SKM-1 (cell line): ENCODE measurements around the gene MUC5B.

Experiments used
- DNase-seq: peaks from one replicate; lab custom pipeline; 2025; ENCODE audit not compliant: unreplicated experiment; lab: John Stamatoyannopoulos, UW

The MUC5B gene

GRCh38 chr11:1230456-1231395 is 7.9 kb downstream of the MUC5B start:
- no peak for DNase-seq

GRCh38 chr11:1231396-1232020 is 8.6 kb downstream of the MUC5B start:
- no peak for DNase-seq

DNA sequence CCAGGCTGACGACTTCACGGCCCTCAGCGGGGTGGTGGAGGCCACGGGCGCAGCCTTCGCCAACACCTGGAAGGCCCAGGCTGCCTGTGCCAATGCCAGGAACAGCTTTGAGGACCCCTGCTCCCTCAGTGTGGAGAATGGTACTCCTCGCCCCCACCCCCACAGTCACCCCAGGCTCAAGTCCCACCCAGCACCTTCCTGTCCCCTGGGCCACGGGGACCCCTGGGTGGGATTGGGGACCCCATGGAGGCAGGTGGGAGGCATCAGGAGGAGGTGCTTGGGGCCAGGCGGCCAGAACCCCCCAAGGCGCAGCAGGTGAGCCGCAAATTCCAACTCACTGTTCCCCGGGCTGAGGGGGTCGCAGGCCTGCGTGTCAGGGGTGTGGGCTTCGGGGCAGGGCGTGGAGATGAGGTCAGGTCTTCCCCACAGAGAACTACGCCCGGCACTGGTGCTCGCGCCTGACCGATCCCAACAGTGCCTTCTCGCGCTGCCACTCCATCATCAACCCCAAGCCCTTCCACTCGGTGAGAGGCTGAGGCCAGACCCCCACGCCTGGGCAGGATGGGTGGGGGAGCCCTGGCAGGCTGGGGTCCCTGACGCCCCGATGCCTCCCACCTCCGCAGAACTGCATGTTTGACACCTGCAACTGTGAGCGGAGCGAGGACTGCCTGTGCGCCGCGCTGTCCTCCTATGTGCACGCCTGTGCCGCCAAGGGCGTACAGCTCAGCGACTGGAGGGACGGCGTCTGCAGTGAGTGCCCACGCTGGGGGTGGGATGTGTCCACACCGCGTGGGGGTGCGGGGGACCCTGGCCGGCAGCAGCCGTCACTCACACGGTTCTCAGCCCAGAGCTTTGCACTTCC is 9.4 kb downstream of the MUC5B start:
- no peak for DNase-seq

DNA sequence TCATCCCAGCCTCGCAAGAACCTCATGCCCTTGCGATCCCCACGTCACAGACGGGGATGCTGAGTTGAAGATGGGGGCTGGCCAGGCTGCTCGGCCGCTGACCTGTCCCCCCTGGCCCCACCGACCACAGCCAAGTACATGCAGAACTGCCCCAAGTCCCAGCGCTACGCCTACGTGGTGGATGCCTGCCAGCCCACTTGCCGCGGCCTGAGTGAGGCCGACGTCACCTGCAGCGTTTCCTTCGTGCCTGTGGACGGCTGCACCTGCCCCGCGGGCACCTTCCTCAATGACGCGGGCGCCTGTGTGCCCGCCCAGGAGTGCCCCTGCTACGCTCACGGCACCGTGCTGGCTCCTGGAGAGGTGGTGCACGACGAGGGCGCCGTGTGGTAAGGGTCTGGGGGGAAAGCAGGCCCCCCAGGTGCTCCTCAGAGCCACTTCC is 10.0 kb downstream of the MUC5B start:
- DNase-seq, result no peak

DNA sequence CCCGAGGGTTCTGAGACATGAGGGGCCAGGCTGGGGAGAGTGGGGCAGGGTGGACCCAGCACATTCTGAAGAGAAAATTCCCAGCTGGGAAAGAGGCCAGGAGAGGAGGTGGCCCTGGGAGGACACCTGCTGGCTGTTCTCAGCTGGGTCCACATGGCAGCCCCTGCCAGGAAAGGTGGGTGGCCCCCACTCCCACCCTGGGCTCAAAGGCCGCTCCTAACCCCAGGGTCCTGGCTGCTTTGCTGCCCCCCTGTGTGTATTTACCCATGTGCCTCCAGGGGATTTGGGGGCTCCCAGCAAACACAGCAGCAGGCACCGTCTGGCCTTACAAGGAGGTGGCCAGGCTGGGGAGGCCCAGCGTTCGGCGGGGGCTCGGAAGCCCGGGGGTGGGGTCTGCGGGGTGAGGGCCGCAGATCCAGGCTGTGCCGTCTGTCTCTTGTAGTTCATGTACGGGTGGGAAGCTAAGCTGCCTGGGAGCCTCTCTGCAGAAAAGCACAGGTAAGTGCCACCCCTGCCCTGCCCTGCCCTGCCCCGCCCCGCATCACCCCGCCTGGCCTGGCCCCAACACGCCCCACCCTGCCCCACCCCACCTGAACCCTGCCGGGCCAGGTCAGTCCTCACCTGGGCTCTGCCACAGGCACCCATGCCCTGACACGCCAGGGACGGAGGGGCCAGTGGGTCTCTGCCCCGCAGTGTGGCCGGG is 10.6 kb downstream of the MUC5B start:
- no peak for DNase-seq

DNA sequence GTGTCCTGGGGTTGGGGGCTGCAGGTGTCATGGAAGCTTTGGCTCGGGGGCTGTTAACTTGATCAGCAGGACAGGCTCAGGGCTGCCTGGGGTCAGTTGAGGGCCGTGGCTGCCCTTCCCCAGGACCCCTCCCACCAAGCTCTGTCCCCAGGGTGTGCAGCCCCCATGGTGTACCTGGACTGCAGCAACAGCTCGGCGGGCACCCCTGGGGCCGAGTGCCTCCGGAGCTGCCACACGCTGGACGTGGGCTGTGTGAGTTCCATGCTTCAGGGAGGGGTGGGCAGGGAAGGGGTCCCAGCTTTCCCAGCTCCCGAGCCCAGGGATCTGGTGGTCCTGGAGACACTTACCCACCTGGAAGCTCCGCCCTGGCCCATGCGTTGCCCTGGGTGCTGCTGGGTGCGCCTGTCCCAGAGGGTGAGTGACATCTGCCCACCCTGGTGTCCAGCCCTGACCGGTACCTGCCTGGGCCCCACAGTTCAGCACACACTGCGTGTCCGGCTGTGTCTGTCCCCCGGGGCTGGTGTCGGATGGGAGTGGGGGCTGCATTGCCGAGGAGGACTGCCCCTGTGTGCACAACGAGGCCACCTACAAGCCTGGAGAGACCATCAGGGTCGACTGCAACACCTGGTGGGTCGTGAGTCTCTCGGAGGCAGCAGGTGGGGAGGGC is 11.3 kb downstream of the MUC5B start:
- no peak for DNase-seq

DNA sequence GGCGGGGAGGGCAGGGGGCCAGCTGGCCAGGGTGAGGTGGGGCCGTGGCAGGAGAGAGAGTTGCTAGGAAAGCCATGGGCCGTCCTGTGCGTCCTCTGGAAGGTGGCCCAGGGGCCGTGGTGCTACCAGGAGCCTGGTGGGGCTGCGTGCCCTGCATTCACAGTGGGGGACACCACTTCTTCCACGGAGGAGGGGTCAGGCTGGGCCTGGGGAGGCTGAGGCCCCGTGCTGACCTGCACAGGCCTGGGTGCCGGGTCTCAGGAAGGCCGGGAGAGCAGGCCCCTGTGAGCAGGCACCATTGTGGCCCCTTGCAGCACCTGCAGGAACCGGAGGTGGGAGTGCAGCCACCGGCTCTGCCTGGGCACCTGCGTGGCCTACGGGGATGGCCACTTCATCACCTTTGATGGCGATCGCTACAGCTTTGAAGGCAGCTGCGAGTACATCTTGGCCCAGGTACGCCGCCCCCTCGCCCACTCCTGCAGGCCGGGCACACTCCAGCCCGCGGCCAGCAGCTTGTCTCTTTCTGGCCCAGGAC is 12.0 kb downstream of the MUC5B start:
- DNase-seq, result no peak

DNA sequence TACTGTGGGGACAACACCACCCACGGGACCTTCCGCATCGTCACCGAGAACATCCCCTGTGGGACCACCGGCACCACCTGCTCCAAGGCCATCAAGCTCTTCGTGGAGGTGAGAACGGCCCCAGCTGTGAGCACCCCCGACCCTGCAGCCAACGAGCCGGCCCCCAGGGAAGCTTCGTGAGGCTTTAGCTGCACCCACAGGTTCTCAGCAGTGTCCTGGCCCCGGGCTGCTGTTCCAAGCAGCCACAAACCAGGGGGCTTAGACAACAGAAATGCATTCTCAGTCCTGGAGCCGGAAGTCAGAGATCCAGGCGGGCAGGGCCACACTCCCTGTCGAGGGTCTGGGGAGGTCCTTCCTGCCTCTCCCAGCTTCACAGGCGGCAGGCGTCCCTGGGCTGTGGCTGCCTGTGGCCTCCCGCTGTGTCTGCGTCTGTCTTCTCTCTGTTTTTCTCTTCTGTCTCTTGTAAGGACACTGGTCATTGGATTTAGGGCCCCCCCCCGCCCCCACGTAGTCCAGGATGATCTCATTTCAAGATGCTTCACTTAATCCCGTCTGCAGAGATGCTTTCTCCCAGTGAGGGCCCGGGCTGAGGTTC is 12.5 kb downstream of the MUC5B start:
- no peak for DNase-seq

DNA sequence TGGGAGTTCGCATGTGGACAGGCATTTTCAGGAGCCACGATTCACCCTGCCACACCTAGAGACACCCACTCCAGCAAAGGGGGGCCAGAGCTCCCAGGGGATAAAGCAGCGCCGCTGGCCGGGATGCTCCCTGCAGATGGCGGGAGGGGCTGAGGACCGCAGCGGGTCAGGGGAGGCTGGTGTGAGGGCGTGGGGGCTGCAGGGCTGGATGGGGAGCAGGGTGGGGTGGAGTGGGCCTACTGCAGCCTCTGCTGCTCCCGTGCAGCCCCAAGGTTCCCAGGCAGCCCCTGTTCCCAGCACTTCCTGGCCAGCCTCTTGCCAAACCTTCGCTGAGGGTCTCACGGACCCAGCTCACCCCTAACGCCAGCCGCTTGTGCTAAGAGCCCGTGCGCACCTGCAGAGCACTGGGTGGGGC is 13.0 kb downstream of the MUC5B start:
- no peak for DNase-seq

- DNase-seq, result no peak
These were observed 13.7 kb downstream of the MUC5B start for GRCh38 chr11:1236316-1237127.

DNA sequence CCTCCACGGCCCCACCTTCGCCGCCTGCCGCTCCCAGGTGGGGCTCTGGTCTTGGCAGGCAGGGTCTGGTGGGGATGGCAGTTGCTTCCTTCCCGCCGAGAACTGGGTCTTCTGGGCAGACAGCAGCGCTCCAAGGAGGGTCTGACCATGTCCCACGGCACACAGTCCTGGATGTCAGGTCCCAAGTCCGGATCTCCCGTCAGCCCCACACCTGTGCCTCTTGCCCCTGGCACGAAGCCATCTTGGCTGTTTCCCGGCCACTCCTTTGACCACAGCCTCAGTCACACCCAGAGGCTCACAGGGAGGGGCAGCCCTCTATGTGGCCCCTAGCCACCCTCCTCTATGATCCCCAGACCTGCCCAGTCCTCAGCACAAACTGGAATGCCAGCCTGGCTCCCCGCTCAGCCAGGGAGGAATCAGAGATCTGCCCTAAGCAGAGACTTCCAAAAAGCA is 14.3 kb downstream of the MUC5B start:
- DNase-seq, result no peak

GRCh38 chr11:1237851-1238250 is 15.0 kb downstream of the MUC5B start:
- DNase-seq, result no peak

GRCh38 chr11:1238767-1239595 is 16.1 kb downstream of the MUC5B start:
- DNase-seq, result no peak

- no peak for DNase-seq
These were observed 16.8 kb downstream of the MUC5B start for GRCh38 chr11:1239596-1240205.

DNA sequence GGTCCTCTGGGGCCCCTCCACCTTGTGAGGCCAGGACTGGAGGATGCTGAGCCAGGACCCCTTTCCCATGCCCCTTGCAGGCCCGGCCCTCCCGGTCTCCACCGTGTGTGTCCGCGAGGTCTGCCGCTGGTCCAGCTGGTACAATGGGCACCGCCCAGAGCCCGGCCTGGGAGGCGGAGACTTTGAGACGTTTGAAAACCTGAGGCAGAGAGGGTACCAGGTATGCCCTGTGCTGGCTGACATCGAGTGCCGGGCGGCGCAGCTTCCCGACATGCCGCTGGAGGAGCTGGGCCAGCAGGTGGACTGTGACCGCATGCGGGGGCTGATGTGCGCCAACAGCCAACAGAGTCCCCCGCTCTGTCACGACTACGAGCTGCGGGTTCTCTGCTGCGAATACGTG is 17.9 kb downstream of the MUC5B start:
- DNase-seq, result no peak

DNA sequence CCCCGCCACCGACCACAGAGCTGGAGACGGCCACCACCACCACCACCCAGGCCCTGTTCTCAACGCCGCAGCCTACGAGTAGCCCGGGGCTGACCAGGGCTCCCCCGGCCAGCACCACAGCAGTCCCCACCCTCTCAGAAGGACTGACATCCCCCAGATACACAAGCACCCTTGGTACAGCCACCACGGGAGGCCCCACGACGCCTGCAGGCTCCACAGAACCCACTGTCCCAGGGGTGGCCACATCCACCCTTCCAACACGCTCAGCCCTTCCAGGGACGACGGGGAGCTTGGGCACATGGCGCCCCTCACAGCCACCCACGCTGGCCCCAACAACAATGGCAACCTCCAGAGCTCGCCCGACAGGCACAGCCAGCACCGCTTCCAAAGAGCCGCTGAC is 18.8 kb downstream of the MUC5B start:
- no peak for DNase-seq

- no peak for DNase-seq
These were observed 19.4 kb downstream of the MUC5B start for GRCh38 chr11:1242289-1242688.
